Left ventricle myocardium inferior (tissue), 1 donor: ENCODE results near the gene NDFIP2. TPM values are rescaled to one million over a fixed set of nuclear protein-coding genes. Genes with fewer than 3 reads are reported as not detected.

ENCODE experiments used
- DNase-seq: peaks from one replicate; pipeline ENCODE4 v3.0.0-alpha.2; 2020
- H3K27ac ChIP-seq: fragments of 200-600 bp; replicated peaks from 2 replicates; pipeline ENCODE4 v1.8.0; 2021
- H3K27me3 ChIP-seq: fragments of 200-600 bp; 2 replicates; pipeline ENCODE4 v1.8.0; 2021; ENCODE audit warnings: low read depth
- H3K36me3 ChIP-seq: fragments of 200-600 bp; 2 replicates; pipeline ENCODE4 v1.8.0; 2021
- H3K4me1 ChIP-seq: fragments of 200-600 bp; 2 replicates; pipeline ENCODE4 v1.8.0; 2021
- H3K4me3 ChIP-seq: fragments of 200-600 bp; 2 replicates; pipeline ENCODE4 v1.8.0; 2021; ENCODE audit warnings: mild to moderate bottlenecking, moderate library complexity
- H3K9me3 ChIP-seq: fragments of 200-600 bp; replicated peaks from 2 replicates; pipeline ENCODE4 v1.8.0; 2021
- CTCF ChIP-seq: fragments of 200-600 bp; IDR thresholded peaks from 2 replicates; pipeline ENCODE4 v1.8.0; 2021; ENCODE audit warnings: antibody characterized with exemption, mild to moderate bottlenecking, borderline replicate concordance
- intact Hi-C: fragments of 100-400 bp; cut with micrococcal nuclease; formaldehyde crosslinking; loops from one replicate; pipeline ENCODE4 v1.11.0; 2022
- total RNA-seq: library from RNA; stranded (reverse); fragmentation: NEBNext Ultra II Directional; extraction: Animal tissue kit (Norgen Biotek cat#: 25700); gene quantifications from one replicate; pipeline ENCODE4 v1.2.1, GENCODE V29; 2021
- donor health status: DM: no; HTN: yes; CAD: no; lungs with severe emphysema.

Gene NDFIP2
- total RNA-seq, 1 donor from 2014 or later, result 33.1 TPM

GRCh38 chr13:79468402-79468801, 12.6 kb upstream of the NDFIP2 start:
- no peak overlapping the region for H3K27ac ChIP-seq
- TF ChIP-seq CTCF, result no peak
- no peaks in the 10 kb centered on the region for H3K4me1 ChIP-seq
- no peaks in the 10 kb centered on the region for H3K9me3 ChIP-seq
- H3K36me3 ChIP-seq, result no peaks in the 10 kb centered on the region
- intact Hi-C loops, result no loop called here
- H3K27me3 ChIP-seq, result no peaks in the 10 kb centered on the region
- H3K4me3 ChIP-seq, result no peak overlapping the region
- DNase-seq, result no peak

GRCh38 chr13:79468819-79469218, 12.1 kb upstream of the NDFIP2 start:
- no peaks in the 10 kb centered on the region for H3K36me3 ChIP-seq
- intact Hi-C loops, result no loop called here
- no peak for DNase-seq
- peaks cover 1% of the 10 kb centered on the region for H3K9me3 ChIP-seq
- no peaks in the 10 kb centered on the region for H3K27me3 ChIP-seq
- no peak overlapping the region for H3K4me3 ChIP-seq
- H3K4me1 ChIP-seq, result no peaks in the 10 kb centered on the region
- TF ChIP-seq CTCF, result no peak
- no peak overlapping the region for H3K27ac ChIP-seq

GRCh38 chr13:79469608-79470007, 11.3 kb upstream of the NDFIP2 start:
- intact Hi-C loops, result no loop called here
- Histone ChIP-seq H3K4me3 (no peak overlapping the region), H3K9me3 (peaks cover 9% of the 10 kb centered on the region), H3K27me3 (no peaks in the 10 kb centered on the region), H3K36me3 (no peaks in the 10 kb centered on the region), H3K4me1 (no peaks in the 10 kb centered on the region), H3K27ac (no peak overlapping the region)
- no peak for DNase-seq
- no peak for TF ChIP-seq CTCF

GRCh38 chr13:79470666-79471065, 10.3 kb upstream of the NDFIP2 start:
- DNase-seq, result no peak
- no peak overlapping the region for H3K4me3 ChIP-seq
- no peaks in the 10 kb centered on the region for H3K4me1 ChIP-seq
- intact Hi-C loops, result no loop called here
- no peak for TF ChIP-seq CTCF
- no peaks in the 10 kb centered on the region for H3K36me3 ChIP-seq
- peaks cover 17% of the 10 kb centered on the region for H3K9me3 ChIP-seq
- H3K27ac ChIP-seq, result no peak overlapping the region
- no peaks in the 10 kb centered on the region for H3K27me3 ChIP-seq

GRCh38 chr13:79475569-79475968, 5.4 kb upstream of the NDFIP2 start:
- no peak for DNase-seq
- H3K4me3 ChIP-seq, result no peak overlapping the region
- no peak overlapping the region for H3K27ac ChIP-seq
- peaks cover 17% of the 10 kb centered on the region for H3K9me3 ChIP-seq
- no peak for TF ChIP-seq CTCF
- intact Hi-C loops, result loop anchor here (5.0 kb wide), 1 partner anchor 67 kb away; no protein-coding TSS in a partner anchor
- H3K27me3 ChIP-seq, result no peaks in the 10 kb centered on the region
- H3K4me1 ChIP-seq, result peaks cover 11% of the 10 kb centered on the region
- H3K36me3 ChIP-seq, result no peaks in the 10 kb centered on the region
